AG04449 (cell line): ENCODE data around the gene IMMP2L.

ENCODE experiments used
- CTCF ChIA-PET: fragments of 350-600 bp; formaldehyde crosslinking; extraction: SDS; loops from one replicate; lab custom pipeline; 2021; ENCODE audit warnings: antibody characterized with exemption; lab: Yijun Ruan, JAX
- POLR2A ChIA-PET: fragments of 400-600, 350-600 bp; formaldehyde crosslinking; extraction: SDS; loops from one replicate; lab custom pipeline; 2020; ENCODE audit warnings: antibody characterized with exemption, inconsistent platforms; lab: Yijun Ruan, JAX
- DNase-seq: peaks from one replicate; pipeline ENCODE4 v3.0.0-alpha.2; 2010; ENCODE audit warnings: low read depth, low spot score
- H3K4me3 ChIP-seq: 2 replicates; pipeline ENCODE4 v1.5.1; 2011; ENCODE audit warnings: low read depth, mild to moderate bottlenecking, control low read depth, low read length
- CTCF ChIP-seq: IDR thresholded peaks from one replicate; pipeline ENCODE4 v1.5.1; 2011; ENCODE audit warnings: mild to moderate bottlenecking, moderate library complexity, low read length, control low read depth, inconsistent platforms; ENCODE audit not compliant: insufficient read depth; ENCODE audit errors: missing control alignments

The IMMP2L gene

GRCh38 chr7:111029141-111029572 lies 533.1 kb downstream of the IMMP2L start:
- H3K4me3 ChIP-seq, result no peak overlapping the region
- no peak for TF ChIP-seq CTCF
- DNase-seq, result no peak
- ChIA-PET POLR2A (no interaction called here), CTCF (interaction anchor here (1.2 kb wide), 1 partner anchor 8 kb away, joined by 4 read pairs; no protein-coding TSS in a partner anchor)

- no peak for DNase-seq
- H3K4me3 ChIP-seq, result no peak overlapping the region
- POLR2A ChIA-PET, result no interaction called here
- no peak for TF ChIP-seq CTCF
- CTCF ChIA-PET, result no interaction called here
These were observed 534.9 kb downstream of the IMMP2L start for GRCh38 chr7:111027396-111027795.

- no peak overlapping the region for H3K4me3 ChIP-seq
- no peak for DNase-seq
- POLR2A ChIA-PET, result no interaction called here
- CTCF ChIA-PET, result no interaction called here
- no peak for TF ChIP-seq CTCF
These were observed 535.5 kb downstream of the IMMP2L start for GRCh38 chr7:111026806-111027205.

- TF ChIP-seq CTCF, result no peak
- CTCF ChIA-PET, result no interaction called here
- DNase-seq, result no peak
- POLR2A ChIA-PET, result no interaction called here
- H3K4me3 ChIP-seq, result no peak overlapping the region
These were observed 535.9 kb downstream of the IMMP2L start for GRCh38 chr7:111026343-111026742.

GRCh38 chr7:111025006-111025405 lies 537.3 kb downstream of the IMMP2L start:
- no peak for TF ChIP-seq CTCF
- CTCF ChIA-PET, result no interaction called here
- no peak overlapping the region for H3K4me3 ChIP-seq
- POLR2A ChIA-PET, result no interaction called here
- DNase-seq, result no peak

GRCh38 chr7:111018960-111019736 lies 543.1 kb downstream of the IMMP2L start:
- DNase-seq, result no peak
- POLR2A ChIA-PET, result no interaction called here
- TF ChIP-seq CTCF, result no peak

More at GRCh38 chr7:111018960-111019736, 543.1 kb downstream of the IMMP2L start:
- CTCF ChIA-PET, result no interaction called here
- no peak overlapping the region for H3K4me3 ChIP-seq
